Hepatocyte (in vitro differentiated cells): Measurements from ENCODE around the gene CAVIN3. TPM values are rescaled to one million over a fixed set of nuclear protein-coding genes. Genes with fewer than 3 reads are reported as not detected.
"Not testable (repeated sequence)": the region's sequence is repeated elsewhere in the genome, so short reads cannot be mapped to it uniquely, and the experiment has no call there.

Experiments
- DNase-seq: peaks from one replicate; pipeline ENCODE4 v3.0.0-alpha.2; 2016; ENCODE audit warnings: low spot score
- H2AFZ ChIP-seq: fragments of 200-600 bp; sonication (generic); 2 replicates; pipeline ENCODE4 v1.6.0; 2016; ENCODE audit warnings: antibody characterized with exemption, mild to moderate bottlenecking
- H3K27ac ChIP-seq: fragments of 200-600 bp; sonication (generic); 2 replicates; pipeline ENCODE4 v1.5.1; 2016; ENCODE audit warnings: mild to moderate bottlenecking
- H3K27me3 ChIP-seq: fragments of 200-600 bp; sonication (generic); 2 replicates; pipeline ENCODE4 v1.6.1; 2016
- H3K36me3 ChIP-seq: fragments of 200-600 bp; sonication (generic); replicated peaks from 2 replicates; pipeline ENCODE4 v1.5.1; 2016; ENCODE audit warnings: low read depth; ENCODE audit not compliant: insufficient read depth
- H3K4me1 ChIP-seq: fragments of 200-600 bp; sonication (generic); 2 replicates; pipeline ENCODE4 v1.5.1; 2016; ENCODE audit warnings: mild to moderate bottlenecking, moderate library complexity; ENCODE audit not compliant: insufficient read depth
- H3K4me2 ChIP-seq: fragments of 200-600 bp; sonication (generic); 2 replicates; pipeline ENCODE4 v1.6.0; 2016
- H3K4me3 ChIP-seq: fragments of 200-600 bp; sonication (generic); 2 replicates; pipeline ENCODE4 v1.5.1; 2016; ENCODE audit warnings: mild to moderate bottlenecking
- H3K79me2 ChIP-seq: fragments of 200-600 bp; sonication (generic); 2 replicates; pipeline ENCODE4 v1.6.0; 2017; ENCODE audit warnings: mild to moderate bottlenecking
- H3K9me2 ChIP-seq: fragments of 200-600 bp; sonication (generic); replicated peaks from 2 replicates; pipeline ENCODE4 v1.6.0; 2017; ENCODE audit warnings: mild to moderate bottlenecking; ENCODE audit not compliant: insufficient read depth
- H3K9me3 ChIP-seq: fragments of 200-600 bp; sonication (generic); 2 replicates; pipeline ENCODE4 v1.5.1; 2016; ENCODE audit warnings: low read depth, mild to moderate bottlenecking
- H4K20me1 ChIP-seq: fragments of 200-600 bp; sonication (generic); 2 replicates; pipeline ENCODE4 v1.6.0; 2016; ENCODE audit warnings: mild to moderate bottlenecking; ENCODE audit not compliant: insufficient read depth, poor library complexity, severe bottlenecking
- CTCF ChIP-seq: fragments of 200-600 bp; sonication (generic); IDR thresholded peaks from 2 replicates; pipeline ENCODE4 v1.5.1; 2016; ENCODE audit warnings: antibody characterized with exemption, mild to moderate bottlenecking; ENCODE audit not compliant: poor library complexity
- EZH2 ChIP-seq: fragments of 200-600 bp; sonication (generic); IDR thresholded peaks from 2 replicates; pipeline ENCODE4 v1.6.1; 2016; ENCODE audit warnings: antibody characterized with exemption, mild to moderate bottlenecking, borderline replicate concordance
- EZH2phosphoT487 ChIP-seq: fragments of 200-600 bp; sonication (generic); IDR thresholded peaks from one replicate; pipeline ENCODE4 v1.6.1; 2018; ENCODE audit warnings: antibody characterized with exemption, mild to moderate bottlenecking, low read depth, moderate library complexity; ENCODE audit not compliant: unreplicated experiment, severe bottlenecking
- WGBS: methylation state at CpG from one replicate; pipeline ENCODE4 v1.1.6; 2016; ENCODE audit warnings: low lambda C conversion rate; ENCODE audit errors: missing lambda C conversion rate; 5-methylcytosine and 5-hydroxymethylcytosine counted together
- polyA plus RNA-seq: library from polyadenylated mRNA; unstranded; fragments of >200 nt; fragmentation: Nextera tagmentation; extraction: Ambion mirVana; gene quantifications from 2 replicates; pipeline ENCODE4 v1.2.1, GENCODE V29; 2016
- total RNA-seq: library from RNA; depleted of rRNA; stranded (reverse); fragments of >200 nt; gene quantifications from 2 replicates; pipeline ENCODE4 v1.2.3, GENCODE V29; 2014

CAVIN3 gene
- total and polyA plus RNA-seq, 2 experiments from 2014 or later = 93.3 to 115 TPM

GRCh38 chr11:6285019-6285418 is 35.3 kb downstream of the CAVIN3 start:
- Histone ChIP-seq H3K27ac (no peak overlapping the region), H3K9me3 (no peaks in the 10 kb centered on the region), H3K4me1 (peaks cover 5% of the 10 kb centered on the region), H2AFZ (no peak overlapping the region), H3K4me2 (no peak overlapping the region), H3K36me3 (no peaks in the 10 kb centered on the region), H4K20me1 (no peaks in the 10 kb centered on the region), H3K9me2 (no peaks in the 10 kb centered on the region), H3K4me3 (no peak overlapping the region), H3K79me2 (no peaks in the 10 kb centered on the region), H3K27me3 (no peaks in the 10 kb centered on the region)
- no peak for DNase-seq
- no peak for TF ChIP-seq EZH2
- TF ChIP-seq EZH2phosphoT487 = no peak
- no peak for TF ChIP-seq CTCF
- WGBS = 72% methylated on average over 4 of the region's 4 CpGs

GRCh38 chr11:6284250-6284649 is 36.1 kb downstream of the CAVIN3 start:
- Histone ChIP-seq H3K79me2 (no peaks in the 10 kb centered on the region), H3K9me3 (no peaks in the 10 kb centered on the region), H4K20me1 (no peaks in the 10 kb centered on the region), H3K27ac (no peak overlapping the region), H3K4me2 (no peak overlapping the region), H3K36me3 (no peaks in the 10 kb centered on the region), H2AFZ (no peak overlapping the region), H3K4me1 (peaks cover 5% of the 10 kb centered on the region), H3K27me3 (no peaks in the 10 kb centered on the region), H3K4me3 (no peak overlapping the region), H3K9me2 (no peaks in the 10 kb centered on the region)
- WGBS = 95% methylated on average over 3 of the region's 3 CpGs
- no peak for DNase-seq
- TF ChIP-seq CTCF (no peak), EZH2 (no peak), EZH2phosphoT487 (no peak)

GRCh38 chr11:6283453-6284023 is 36.8 kb downstream of the CAVIN3 start:
- Histone ChIP-seq H3K79me2 (no peaks in the 10 kb centered on the region), H4K20me1 (no peaks in the 10 kb centered on the region), H3K4me2 (no peak overlapping the region), H2AFZ (no peak overlapping the region), H3K4me3 (no peak overlapping the region), H3K9me3 (no peaks in the 10 kb centered on the region), H3K27me3 (no peaks in the 10 kb centered on the region), H3K27ac (no peak overlapping the region), H3K9me2 (no peaks in the 10 kb centered on the region), H3K36me3 (no peaks in the 10 kb centered on the region), H3K4me1 (peaks cover 3% of the 10 kb centered on the region)
- TF ChIP-seq EZH2 (no peak), EZH2phosphoT487 (no peak), CTCF (no peak)
- DNase-seq = no peak
- WGBS = 68% methylated on average over 4 of the region's 4 CpGs

- WGBS = 7% methylated on average over 7 of the region's 7 CpGs
- H2AFZ ChIP-seq, H3K79me2 ChIP-seq, H3K9me2 ChIP-seq, H3K27ac ChIP-seq, DNase-seq, H3K27me3 ChIP-seq, H3K4me3 ChIP-seq, H3K36me3 ChIP-seq, H3K9me3 ChIP-seq, H3K4me2 ChIP-seq, H4K20me1 ChIP-seq, H3K4me1 ChIP-seq: not testable (repeated sequence)
Measured at GRCh38 chr11:6280809-6281208, 39.5 kb downstream of the CAVIN3 start.
